HG03066 (cell line): ENCODE data around the gene ZFP36L1.

ENCODE experiments used
- ATAC-seq: cut with Tn5 transposase; IDR thresholded peaks from one replicate; pipeline ENCODE4 v1.9.1; 2021; ENCODE audit warnings: low read depth; ENCODE audit not compliant: unreplicated experiment

Gene ZFP36L1

DNA sequence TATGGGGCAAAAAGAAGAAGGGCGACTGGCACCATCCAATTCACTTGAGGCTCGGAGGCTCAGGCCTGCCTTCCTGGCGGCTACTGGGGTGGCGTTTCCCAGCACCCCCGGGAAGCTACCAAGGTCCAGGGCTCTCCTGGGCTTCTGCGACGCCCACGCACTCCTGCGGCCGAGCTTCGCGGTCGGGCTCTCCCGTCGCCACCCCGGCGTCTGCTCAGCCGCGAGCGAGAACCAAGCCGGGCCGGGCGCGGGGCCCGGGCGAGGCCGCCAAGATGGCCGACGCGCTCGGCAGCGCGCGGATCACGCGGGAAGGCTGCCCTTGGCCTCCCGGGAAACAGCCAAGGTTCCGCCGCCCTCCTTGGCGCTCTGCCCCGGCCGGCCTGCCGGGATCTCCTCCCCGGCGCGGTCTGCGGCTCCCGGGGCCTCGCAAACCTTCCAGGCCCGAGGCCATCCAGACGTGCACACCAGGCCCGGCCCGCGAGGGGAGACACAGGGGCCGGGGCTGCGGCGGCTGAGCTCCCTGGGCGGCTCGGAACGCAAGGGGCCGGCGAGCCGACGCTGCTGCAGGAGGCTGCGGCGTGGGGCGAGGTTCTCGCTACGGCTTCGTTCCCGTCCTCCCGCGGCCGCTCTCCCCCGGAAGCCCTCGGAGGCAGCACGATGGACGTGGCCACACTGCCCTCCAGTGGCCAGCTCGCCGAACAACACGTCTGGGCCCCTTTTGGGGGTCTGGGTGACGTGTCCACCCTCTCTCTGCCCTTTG lies 23.5 kb upstream of the ZFP36L1 start:
- ATAC-seq = peak; percentile 41

DNA sequence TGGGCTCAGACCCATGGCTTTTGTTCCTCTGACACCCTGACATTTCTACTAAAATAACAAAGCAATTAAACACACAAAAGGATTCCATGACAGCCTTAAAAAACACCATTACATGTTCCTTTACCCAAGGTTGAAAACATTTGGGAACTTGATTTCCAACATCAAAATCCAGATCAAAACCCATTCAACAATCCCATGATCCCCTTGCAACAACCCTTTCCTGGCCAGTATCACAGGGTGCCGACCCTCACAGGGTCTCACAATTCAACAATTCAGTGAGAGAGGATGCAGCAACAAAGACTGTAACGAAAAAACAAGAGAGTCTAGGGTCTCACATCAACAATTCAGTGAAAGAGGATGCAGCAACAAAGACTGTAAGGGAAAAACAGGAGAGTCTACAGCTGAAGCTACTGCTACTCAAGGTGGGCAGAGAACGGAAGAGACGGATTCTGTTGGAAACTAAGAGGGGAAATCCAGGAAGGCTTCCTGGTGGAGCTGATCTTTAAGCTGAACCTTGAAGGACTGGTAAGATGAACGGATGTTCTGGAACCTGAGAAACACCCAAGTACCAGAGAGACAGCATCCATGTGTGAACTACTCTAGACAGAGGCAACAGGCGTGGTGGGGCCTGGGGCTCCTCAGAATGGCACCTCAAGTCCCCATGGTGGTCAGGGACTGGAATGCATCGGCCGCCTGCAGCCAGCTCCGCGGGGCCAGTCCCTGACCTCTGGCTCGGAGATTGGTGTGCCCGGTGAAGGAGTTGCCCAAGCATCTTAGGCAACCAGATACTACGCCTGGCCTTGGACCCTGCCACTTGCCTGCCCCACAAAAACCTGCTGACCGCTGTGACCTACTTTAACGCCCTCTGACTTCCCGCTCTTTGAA lies 22.7 kb upstream of the ZFP36L1 start:
- ATAC-seq = peak; percentile 3

DNA sequence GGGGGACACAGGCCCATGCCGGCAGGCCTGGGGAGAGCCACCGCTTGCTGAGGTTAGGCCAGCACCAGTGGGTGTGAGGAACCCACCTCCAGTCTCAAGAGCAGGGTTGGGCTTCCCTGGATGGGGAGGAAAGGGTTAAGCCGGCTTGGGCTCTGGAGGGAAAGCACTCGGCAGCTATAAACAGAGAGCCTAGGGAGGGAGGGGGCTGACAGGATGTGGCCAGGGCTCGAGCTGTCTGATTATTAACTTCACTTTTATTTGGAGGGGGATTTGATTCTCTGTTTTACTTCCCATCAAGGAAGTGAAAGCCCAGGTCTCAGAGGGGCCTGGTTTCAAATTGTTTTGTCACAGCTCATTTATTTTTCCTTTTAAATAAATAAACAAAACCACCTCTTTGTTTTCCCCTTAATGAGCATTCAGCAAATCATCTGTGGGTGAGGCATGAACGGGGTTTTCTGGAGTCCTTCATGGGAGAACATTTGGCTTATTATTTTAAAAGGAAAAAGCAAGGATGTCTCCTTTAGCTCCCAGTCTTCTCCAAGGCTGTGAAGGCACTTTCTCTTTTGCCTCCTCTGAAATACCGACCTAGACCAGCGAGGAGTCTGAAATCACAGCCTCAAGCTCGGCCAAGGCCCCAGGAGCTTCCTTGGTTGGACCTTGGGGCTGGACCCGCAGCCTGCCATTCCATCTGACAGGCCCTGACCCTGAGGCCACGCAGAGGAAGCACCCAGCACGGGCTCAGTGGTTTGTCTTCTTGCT lies 21.9 kb upstream of the ZFP36L1 start:
- no peak for ATAC-seq

DNA sequence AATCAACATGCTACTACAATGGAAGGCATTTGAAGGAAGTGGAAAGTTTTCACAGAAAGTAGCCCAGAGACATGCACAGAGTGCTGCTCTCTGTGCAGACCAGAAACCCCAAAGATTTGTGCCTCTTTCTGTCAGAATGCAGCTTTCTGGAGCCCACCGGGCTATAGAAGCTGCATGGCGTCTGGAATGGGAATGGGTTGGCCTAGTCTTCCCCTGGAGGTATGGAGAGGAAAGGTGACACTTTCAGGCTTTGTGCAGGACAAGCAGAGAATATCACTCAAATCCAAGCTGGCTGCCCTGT lies 21.3 kb upstream of the ZFP36L1 start:
- no peak for ATAC-seq

DNA sequence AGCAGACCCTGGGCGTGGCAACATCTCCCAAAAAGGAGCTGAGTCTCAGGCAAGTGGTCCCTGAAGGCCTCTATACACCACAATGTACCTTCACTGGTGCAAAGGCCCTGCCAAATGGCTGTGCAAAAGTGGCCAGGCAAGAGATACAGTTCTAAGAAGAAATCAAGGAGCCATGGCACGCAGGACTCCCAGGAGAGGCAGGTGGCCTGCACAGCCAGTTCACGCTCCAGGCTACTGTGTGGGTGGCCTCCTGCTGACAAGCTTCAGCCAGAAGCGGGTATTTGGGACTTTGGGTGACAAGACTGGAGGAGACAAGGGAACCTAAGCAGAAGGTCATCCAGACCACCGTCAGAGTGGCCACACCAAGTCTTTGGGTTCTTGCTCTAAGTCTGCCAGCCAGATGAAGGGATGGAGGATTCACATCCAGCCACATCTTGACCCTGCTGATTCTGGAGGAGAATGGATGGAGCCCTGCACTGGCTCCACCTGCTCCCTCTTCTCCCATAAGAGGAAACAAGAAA lies 20.5 kb upstream of the ZFP36L1 start:
- ATAC-seq = no peak

DNA sequence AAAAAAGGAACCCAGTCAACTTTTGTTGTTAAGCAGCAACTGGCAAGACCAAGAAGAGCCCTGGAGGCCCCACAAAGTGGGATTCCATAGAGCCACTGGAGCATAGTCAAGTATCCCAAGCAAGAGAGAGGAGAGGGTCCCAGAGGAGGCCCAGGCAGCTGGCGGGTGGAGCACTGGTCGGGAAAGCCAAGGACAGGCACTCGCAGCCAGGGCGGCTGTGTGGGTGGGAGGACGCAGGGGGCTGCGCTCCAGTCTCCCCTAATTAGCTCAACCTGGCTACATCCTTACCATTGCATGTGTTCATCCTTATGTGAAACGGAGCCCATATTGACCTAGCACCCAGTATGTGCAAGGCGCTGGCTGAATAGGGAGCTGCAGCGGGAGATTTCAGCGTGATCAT lies 18.3 kb upstream of the ZFP36L1 start:
- ATAC-seq = no peak

DNA sequence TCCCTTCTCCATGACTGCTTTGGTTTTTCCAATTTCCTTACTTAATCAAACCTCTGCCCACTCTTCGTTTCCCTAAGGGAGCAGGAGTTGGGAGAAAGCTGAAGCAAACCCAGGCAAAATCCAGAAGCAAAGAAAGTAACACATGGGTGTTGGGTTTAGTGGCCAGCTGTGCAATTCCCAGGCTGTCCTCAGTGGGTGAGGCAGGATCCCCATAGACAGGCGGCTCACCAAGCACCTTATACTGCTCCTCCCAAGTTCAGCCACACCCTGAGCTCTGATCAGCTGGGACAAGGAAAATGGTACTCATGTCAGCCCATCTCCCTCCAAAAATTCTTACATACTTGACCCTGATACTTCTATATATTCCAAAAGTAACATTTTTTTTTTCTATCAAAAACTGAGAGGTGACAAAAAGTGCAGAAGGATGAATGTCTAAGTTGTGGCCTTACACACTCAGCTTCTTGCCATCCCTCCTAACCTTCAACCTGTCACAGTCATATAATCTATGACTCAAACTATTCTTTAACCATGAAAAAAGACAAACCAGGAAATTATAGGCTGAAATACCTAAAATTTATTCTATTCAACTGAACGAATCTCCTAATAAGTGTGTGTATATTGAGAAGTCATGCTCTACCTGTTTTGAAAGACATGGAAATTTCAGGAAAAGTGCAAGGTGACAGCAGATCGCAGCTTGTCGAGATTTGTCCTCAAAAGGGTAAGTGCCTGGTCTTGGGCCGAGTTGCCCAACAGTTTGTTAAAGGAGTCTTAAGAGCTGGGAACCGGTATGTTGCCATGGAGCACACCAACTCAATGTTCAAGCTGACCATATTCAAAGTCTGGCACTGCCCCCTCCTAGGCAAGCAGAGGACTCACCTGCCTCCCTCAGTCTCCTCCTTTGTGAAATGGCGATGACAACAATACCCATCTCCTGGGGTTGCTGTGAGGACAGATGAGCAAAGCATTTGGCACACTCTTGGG lies 17.6 kb upstream of the ZFP36L1 start:
- ATAC-seq = no peak

DNA sequence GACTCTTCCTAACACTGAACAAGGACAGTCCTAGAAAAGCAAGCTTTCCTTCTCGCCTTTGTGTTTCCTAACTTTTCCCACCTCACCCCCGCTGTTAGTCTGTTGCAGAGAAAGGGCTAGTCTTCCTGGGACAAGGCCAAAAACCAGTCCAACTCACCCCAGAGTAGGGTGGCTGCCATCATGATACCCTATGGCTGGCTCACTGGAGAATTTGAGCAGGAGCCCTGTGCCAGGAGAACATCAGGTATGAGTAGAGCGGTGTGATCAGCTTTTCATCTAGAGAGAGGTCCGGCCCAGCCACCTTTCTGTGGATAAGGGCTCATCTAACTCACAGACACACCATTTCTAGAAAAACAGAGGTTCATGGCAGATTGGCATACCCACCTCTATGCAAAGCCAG lies 16.7 kb upstream of the ZFP36L1 start:
- ATAC-seq = no peak

DNA sequence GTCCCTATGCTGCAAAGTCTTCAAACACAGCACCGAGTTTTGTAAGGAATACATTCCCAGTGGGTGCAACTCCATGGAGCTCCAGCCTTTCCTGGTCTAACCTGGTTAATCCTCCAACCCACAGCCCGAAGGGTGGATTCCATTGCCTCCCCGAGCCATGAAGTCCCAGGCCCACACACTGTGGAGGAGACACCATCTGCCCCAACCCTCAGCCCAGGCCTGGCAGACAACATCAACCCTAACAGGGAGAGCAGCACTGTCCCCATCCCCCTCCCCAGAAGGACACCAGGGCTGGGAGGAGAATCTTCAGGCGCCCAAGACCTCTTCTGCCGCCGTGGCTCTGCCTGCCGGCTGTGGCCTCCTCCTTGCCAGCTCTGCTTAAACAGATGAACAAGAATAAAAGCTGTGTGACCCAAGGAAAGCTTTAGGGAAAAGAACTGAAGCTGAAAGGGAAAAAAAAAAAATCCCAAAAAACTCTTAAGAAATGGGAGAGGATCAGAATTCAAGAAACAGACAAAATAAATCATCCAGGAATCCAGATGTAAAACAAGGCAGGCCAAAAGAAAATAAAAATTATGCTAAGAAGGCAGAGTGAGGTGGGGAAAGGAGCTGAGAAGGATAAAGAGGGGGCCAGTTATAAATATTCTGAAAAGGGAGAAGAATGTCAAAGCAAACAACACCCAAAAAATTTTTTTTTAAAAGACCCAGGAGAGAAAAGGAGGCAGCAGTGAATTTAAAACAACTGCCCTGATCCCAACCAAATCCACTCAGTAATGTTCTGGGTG lies 16.0 kb upstream of the ZFP36L1 start:
- no peak for ATAC-seq

DNA sequence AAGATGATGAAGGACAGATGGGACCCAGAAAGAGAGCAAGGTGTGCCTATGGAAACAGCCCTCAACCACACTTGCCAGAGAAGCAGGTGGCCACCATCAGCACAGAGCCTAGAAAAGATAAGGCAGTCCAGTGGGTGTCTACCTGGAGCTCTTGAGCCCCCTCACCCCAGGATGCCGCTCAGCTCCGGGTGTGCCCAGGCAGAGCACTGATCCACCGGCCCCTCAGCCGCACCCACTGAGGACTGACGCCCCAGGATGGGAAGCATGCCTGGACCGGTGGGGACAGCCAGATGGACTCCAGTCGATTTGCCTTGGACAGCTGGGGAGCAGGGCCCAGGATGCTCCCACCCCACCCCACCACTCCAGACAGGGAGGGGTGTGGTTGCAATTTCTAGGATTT lies 15.1 kb upstream of the ZFP36L1 start:
- ATAC-seq = no peak

DNA sequence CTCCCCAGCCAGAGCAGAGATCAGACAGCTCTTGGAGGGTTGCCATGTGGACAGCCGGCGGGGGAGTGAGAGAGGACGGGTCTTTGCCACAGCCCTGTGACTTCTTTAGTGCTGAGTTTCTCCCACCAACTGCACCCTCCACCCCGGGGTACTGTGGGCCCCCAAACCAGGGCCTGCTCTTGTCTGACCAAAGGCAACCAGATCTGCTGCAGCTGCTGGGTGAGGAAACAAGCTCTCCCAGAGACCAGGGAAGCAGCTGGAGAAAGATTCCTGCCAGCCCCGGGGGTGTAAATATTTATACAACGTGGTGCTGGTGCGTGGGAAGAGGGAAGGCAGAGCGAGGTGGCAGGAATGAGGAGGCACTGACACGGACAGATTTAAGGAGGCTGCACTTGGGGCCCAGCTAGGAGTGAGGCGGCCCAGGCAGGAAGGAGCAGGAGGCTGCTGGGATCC lies 14.3 kb upstream of the ZFP36L1 start:
- no peak for ATAC-seq

DNA sequence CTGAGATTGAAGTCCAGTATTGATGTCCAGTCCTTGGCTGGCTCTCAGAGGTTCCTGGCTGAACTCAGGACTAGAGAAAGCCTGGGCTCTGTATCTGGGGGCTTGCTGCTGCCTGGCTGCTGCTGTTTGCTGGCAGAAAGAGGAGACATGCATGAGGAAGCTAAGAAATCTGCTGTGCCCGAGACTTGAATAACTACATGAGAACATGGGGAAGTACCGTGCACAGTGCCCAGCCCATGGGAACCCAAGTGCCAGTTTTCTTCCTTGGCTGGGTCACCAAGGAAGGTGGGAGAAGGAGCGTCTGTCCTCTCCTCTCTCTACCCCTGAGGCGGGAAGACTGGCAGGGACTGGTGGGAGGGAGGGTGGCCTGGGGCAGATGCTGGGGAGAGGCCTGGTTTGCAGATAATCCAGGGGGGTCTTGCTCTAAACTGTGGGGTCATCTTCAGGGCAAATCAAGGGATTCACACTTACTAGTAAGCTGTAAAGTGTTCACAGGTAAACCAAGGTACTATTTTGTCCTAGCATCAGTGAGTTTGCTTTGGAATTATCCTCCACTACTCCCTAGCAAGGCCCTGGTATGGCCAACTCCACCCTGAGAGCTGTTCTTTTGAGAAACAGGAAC lies 13.8 kb upstream of the ZFP36L1 start:
- no peak for ATAC-seq

DNA sequence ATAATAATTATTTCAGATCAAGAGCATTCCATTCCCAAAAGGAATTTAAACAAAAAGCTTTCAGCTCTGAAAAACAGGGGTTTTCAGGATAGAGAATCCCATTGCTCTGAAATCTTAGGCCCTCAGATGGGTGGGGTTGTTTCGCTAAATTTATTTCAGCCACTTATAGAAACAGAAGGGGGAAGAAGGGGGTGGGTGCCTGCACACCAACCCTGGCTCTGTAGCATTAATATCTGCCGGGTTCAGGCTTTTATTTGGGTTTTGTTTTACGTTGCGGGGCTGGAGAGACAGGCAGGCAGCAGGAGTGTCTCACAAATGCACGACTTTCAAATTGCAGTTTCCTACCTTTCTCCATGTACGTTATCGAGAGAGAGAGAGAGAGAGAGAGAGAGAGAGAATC lies 12.5 kb upstream of the ZFP36L1 start:
- ATAC-seq = no peak

DNA sequence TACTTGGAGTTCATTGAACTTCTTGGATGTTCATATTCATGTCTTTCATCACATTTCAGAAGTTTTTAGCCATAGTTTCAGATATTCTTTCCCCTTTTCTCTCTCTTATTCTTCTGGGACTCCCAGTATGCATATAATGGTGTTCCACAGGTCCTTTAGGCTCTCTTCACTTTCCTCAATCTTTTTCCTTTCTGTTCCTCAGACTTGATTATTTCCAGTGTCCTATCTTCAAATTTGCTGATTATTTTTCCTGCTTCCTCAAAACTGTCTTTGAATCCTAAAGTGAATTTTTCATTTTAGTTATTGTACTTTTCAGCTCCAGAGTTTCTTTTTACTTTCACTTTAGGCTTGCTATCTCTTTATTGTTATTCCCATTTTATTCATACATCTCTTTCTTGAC lies 8.8 kb upstream of the ZFP36L1 start:
- ATAC-seq = no peak

DNA sequence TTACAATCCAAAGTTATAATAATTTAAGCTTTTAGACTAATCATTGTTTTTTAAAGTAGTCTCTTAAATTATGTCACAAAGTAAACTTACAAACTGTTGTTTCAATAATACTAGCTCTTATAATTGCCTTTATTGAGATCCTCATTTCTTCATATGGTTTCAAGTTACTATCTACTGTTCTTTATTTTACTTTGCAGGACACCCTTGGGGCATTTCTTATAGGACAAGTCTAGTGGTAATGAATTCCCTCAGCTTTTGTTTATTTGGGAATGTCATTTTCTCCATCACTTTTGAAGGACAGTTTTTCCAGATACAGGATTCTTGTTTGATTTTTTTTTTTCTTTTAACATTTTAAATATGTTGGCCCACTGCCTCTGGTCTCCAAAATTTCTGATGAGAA lies 8.1 kb upstream of the ZFP36L1 start:
- no peak for ATAC-seq

DNA sequence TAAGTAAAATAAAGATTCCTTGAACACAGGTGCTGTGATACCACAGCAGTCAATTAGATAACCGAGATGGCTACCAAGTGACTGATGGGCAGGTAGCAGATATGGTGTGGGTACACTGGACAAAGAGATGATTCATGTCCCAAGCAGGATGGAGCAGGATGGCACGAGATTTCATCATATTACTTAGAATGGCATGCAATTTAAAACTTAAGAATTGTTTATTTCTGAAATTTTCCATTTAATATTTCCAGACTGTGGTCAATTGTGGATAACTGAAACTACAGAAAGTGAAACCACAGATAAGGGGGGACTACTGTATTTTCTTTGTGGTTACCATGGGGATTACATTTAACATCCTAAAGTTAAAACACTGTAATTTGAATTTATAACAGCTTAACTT lies 7.5 kb upstream of the ZFP36L1 start:
- no peak for ATAC-seq

DNA sequence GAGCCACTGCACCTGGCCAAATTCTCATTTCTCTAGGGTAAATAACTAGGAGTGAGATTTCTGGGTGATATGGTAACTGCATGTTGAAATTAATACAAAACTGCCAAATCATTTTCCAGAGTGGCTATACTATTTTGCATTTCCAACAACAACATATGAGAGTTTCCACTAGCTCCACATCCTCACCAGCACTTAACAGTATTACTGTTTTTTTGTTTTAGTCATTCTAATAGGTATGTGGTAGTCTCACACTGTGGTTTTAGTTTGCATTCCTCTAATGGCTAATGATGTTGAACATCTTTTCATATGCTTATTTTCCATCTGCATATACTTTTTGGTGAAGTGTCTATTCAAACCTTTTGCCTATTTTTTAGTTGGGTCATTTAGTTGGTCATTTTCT lies 5.8 kb upstream of the ZFP36L1 start:
- no peak for ATAC-seq

DNA sequence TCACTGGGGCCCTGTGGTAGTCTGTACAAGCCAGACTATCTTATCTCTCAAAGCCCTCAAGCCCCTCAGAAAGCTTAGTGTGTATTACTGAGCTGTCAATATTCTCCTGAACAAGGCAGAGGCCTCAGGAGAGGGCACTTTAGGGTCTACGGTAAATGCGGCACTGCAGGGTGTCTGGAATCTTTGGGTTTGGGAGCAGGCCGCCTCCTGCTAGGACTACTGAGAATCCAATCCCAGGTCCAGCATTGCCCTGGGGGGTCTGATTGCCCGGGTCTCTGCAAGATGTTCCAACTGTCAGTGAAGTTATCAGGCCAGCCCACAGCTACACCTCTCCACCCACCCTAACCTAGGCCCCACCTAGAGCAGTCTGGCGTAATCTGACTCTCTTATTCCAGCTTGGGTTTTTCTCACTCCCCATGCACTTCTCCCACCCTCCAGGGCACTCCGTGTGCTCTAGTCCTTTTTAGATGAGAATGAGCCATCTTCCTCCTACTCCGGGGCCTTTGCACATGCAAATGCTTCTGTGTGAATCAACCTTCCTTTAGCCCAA lies 4.3 kb upstream of the ZFP36L1 start:
- no peak for ATAC-seq
